ENCODE results near the gene NFIA.

NFIA gene

GRCh38 chr1:61498342-61498741 is 416.0 kb downstream of the NFIA start:
- H3K27me3 ChIP-seq (replicated peaks) = no peaks in the 10 kb centered on the region
- peak; percentile 55 for DNase-seq
- TF ChIP-seq CTCF (IDR thresholded peaks at IDR 0.05; ENCODE audit: low read depth, low read length, missing control alignments) = no peak
- no peaks in the 10 kb centered on the region for H3K36me3 ChIP-seq (replicated peaks)
- no peak overlapping the region for H3K27ac ChIP-seq
- no peak overlapping the region for H3K4me3 ChIP-seq (ENCODE audit: low read depth, low read length)
- in situ Hi-C loops (cut with HindIII; ENCODE audit: low pct_ligation_motif_present, low sequenced_read_pairs) = no loop called here

- no peak for DNase-seq
- in situ Hi-C loops (cut with HindIII; ENCODE audit: low pct_ligation_motif_present, low sequenced_read_pairs) = no loop called here
Observed at GRCh38 chr1:61501971-61502916, 419.9 kb downstream of the NFIA start.

GRCh38 chr1:61504305-61504704 is 421.9 kb downstream of the NFIA start:
- TF ChIP-seq CTCF (IDR thresholded peaks at IDR 0.05; ENCODE audit: low read depth, low read length, missing control alignments) = no peak
- no peak overlapping the region for H3K27ac ChIP-seq
- no peaks in the 10 kb centered on the region for H3K36me3 ChIP-seq (replicated peaks)
- no peak overlapping the region for H3K4me3 ChIP-seq (ENCODE audit: low read depth, low read length)
- no peak for DNase-seq
- H3K27me3 ChIP-seq (replicated peaks) = no peaks in the 10 kb centered on the region
- in situ Hi-C loops (cut with HindIII; ENCODE audit: low pct_ligation_motif_present, low sequenced_read_pairs) = no loop called here

More at GRCh38 chr1:61501971-61502916, 419.9 kb downstream of the NFIA start:
- Histone ChIP-seq H3K36me3 (replicated peaks) (no peaks in the 10 kb centered on the region), H3K27ac (no peak overlapping the region), H3K27me3 (replicated peaks) (no peaks in the 10 kb centered on the region), H3K4me3 (ENCODE audit: low read depth, low read length) (no peak overlapping the region)
- TF ChIP-seq CTCF (IDR thresholded peaks at IDR 0.05; ENCODE audit: low read depth, low read length, missing control alignments) = no peak

GRCh38 chr1:61504852-61505390 is 422.6 kb downstream of the NFIA start:
- TF ChIP-seq CTCF (IDR thresholded peaks at IDR 0.05; ENCODE audit: low read depth, low read length, missing control alignments) = no peak
- Histone ChIP-seq H3K27ac (no peak overlapping the region), H3K4me3 (ENCODE audit: low read depth, low read length) (no peak overlapping the region), H3K36me3 (replicated peaks) (no peaks in the 10 kb centered on the region), H3K27me3 (replicated peaks) (no peaks in the 10 kb centered on the region)
- in situ Hi-C loops (cut with HindIII; ENCODE audit: low pct_ligation_motif_present, low sequenced_read_pairs) = no loop called here
- DNase-seq = peak; percentile 80

GRCh38 chr1:61506236-61506635 is 423.9 kb downstream of the NFIA start:
- in situ Hi-C loops (cut with HindIII; ENCODE audit: low pct_ligation_motif_present, low sequenced_read_pairs) = no loop called here
- DNase-seq = peak; percentile 19
- TF ChIP-seq CTCF (IDR thresholded peaks at IDR 0.05; ENCODE audit: low read depth, low read length, missing control alignments) = no peak
- Histone ChIP-seq H3K27ac (no peak overlapping the region), H3K36me3 (replicated peaks) (no peaks in the 10 kb centered on the region), H3K4me3 (ENCODE audit: low read depth, low read length) (no peak overlapping the region), H3K27me3 (replicated peaks) (no peaks in the 10 kb centered on the region)
